GM19463 (cell line): ENCODE data around the gene MYBPH.

Source experiments
- ATAC-seq: cut with Tn5 transposase; IDR thresholded peaks from one replicate; pipeline ENCODE4 v1.9.1; 2021; ENCODE audit warnings: mild to moderate bottlenecking, moderate library complexity; ENCODE audit not compliant: unreplicated experiment

MYBPH gene

DNA sequence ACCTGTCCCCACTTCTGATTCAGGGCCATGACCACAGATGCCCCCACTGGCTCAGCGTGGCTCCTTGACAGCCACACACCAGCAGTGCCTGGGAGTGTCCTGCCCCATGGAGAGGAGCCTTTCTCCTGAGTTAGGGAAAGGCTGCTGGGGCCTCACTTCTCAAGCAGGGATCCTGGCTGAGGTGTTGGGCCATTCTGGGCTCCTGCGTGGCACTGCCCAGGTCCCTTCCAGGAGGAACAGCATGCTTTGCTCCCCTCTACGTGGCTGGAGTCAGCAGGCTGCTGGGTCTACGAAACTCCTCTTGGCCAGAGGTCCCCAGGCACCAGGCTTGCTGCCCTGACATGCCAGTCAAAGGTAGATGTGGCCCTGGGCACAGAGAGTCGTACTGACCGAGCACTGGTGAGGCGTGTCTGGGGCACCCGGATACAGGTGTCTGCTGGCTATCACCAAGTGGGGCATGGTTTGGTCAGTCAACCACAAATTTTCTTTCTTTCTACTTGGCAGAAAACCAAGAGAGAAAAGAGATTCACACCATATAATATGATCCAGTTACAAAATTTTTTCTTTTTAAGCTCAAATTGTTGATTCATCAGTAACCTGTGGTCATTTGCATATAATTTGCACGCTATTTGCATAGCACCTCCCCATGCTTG, 44.0 kb downstream of the MYBPH start:
- ATAC-seq = no peak

DNA sequence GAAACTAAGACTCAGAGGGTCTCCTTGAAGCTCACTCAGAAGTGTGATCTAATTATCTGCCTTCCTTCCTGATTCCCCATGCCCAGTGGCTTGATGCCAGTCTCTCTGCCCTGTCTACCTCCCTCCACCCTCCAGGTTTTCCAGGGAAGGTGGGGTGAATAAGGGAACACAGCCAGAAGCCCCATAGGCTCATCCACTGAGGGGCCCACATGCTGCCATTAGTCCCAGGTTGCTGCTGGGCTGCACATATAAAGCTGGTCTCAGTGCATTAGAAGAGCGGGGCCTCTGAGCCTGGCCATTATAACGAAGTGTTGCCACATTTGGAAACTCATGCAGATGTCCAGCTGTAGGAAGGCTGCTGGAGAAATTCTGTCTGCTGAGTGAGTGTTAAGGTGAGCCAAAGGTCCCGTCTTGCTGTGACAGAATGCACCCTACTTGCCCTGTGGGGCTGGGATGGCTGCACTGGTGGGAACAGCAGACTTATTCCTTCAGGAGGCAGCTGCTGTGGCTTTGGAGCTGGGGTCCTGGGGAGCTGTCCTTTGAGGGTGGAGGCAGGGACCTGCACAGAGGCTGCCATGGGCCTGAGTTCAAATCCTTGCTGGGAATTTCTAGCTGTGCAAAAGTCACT, 45.2 kb downstream of the MYBPH start:
- no peak for ATAC-seq

DNA sequence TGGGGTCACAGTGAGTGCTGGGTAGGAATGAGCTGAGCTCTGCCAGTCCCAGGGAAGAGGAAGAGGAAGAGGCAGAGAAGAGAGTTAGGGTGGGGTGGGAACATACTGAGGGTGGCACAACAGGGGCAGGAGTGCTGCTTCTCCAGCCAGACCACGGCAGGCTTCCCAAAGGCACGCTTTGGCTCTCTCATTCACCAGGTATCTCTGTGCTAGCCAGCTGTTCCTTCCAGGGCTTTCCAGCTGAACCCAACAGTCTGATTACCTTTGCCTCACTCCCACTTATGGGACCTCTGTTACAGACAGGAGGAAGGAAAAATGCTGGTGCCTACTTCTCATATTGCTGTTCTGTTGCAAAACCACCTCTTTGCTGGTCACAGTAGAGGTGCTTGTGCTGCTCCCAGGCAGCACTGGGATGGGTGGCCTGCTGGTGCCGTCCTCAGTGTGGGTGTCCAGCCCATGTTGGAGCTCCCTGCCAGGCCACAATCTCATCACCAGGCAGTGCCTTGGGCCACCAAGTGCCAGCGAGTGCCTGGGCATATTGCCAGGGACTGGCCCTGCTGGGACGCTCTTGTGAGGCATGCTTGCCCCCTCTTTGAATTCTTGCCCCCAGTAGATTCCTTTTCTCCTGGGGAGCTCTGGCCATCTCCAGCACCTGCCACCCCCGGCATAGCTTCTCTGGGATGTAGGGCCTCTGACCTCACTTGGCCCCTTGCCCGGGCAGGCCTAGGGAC, 46.0 kb downstream of the MYBPH start:
- ATAC-seq = no peak

DNA sequence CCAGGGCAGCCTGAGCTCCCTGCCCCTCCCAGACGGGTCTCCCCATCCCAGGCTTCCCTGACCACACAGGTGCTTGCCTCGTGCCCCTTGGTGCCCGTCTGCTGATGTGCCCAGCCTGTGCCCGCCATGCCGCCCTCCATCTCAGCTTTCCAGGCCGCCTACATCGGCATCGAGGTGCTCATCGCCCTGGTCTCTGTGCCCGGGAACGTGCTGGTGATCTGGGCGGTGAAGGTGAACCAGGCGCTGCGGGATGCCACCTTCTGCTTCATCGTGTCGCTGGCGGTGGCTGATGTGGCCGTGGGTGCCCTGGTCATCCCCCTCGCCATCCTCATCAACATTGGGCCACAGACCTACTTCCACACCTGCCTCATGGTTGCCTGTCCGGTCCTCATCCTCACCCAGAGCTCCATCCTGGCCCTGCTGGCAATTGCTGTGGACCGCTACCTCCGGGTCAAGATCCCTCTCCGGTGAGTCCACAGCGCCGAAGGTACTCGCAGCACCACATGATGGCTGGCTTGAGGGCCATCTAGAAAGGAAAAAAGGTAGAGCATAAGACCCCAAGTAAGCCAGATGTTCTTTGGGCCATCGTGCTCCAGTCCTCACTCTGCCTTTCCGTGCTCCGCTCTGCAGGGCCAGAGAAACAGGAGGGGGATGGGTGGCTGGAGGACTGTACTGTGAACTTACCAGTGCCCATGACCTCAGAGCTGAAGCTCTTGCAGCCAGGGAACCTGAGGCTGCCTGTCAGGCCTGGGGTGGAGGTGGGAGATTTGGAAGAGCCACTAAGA, 46.7 kb downstream of the MYBPH start:
- ATAC-seq = no peak

DNA sequence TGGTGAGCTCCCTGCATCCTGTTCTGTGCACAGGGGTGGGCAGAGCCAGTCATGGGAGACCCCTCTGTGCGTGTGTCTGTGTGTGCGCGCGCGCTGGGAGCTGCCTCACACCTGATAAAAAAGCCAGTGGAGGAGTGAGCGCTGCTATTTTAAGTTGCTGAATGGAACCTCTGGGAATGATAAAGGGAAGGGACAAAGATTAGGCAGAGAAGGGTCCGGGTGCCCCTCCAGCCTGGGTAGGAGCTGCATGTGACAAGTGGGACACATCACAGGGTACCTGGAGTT, 47.3 kb downstream of the MYBPH start:
- no peak for ATAC-seq

DNA sequence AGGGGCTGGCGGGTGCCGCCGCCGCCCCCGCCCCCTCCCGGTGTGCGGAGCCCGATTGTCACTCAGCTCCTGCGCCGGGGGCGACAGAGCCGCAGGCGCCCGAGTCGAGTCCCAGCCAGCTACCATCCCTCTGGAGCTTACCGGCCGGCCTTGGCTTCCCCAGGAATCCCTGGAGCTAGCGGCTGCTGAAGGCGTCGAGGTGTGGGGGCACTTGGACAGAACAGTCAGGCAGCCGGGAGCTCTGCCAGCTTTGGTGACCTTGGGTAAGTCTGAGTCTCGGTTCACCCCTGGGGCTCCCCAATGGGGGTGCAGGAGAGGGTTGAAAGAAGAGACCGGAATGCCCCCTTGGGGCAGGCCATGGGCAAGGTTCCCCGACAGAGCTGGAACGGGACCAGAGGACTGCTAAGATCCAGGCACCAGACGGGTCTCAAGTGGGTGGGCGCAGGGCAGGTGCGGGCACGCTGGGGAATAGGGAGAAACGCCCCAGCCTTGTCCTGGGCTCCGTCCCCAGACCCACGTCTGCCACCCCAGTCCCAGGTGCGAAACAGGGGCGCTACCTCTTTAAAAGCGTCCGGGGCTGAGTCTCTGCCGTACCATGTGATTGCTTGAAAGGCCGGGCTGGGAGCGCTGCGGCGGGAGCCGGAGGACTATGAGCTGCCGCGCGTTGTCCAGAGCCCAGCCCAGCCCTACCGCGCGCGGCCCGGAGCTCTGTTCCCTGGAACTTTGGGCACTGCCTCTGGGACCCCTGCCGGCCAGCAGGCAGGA, 47.8 kb downstream of the MYBPH start, which contains the start of gene ADORA1:
ADORA1 (plus strand) TSS at position 61 of the 765 bp plus-strand sequence. CDS start 1,116 bp downstream, outside the sequence.
- no peak for ATAC-seq

DNA sequence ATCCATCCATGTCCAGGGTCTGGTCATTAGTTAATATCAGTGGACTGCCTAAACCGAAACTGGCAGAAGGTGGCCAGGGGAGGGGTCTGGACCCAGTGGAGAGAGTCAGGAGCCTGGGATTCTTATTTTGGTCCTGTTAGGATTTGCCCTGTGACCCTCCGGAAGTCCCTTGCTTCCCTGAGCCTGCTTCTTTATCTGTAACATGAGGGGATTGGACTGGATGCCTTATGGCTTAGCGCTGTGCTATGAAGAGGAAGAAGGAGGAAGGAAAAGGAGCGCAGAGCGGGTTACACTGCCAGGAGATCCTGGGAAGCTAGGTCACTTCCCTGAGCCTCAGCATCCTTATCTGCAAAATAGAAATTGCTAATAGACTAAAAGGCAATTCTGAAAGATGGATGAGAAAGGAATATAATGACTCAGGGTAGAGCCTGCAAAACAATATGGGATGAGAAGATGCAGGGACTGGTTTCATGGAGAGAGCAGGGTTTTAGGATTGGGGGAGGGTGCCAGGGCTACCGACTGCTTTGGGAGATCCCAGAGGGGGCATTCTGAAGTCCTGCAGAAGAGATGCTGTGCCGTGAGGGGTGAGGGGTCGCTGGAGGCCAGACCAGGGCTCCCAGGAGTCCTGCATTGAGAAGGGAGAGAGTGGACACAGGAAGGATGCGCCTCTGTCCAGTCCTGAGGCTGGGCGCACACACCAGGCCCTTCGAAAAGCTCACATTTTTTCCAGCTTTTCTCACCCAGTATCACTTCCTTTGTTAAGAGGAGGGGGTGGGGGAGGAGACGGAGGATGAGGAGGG, 48.6 kb downstream of the MYBPH start:
- no peak for ATAC-seq

DNA sequence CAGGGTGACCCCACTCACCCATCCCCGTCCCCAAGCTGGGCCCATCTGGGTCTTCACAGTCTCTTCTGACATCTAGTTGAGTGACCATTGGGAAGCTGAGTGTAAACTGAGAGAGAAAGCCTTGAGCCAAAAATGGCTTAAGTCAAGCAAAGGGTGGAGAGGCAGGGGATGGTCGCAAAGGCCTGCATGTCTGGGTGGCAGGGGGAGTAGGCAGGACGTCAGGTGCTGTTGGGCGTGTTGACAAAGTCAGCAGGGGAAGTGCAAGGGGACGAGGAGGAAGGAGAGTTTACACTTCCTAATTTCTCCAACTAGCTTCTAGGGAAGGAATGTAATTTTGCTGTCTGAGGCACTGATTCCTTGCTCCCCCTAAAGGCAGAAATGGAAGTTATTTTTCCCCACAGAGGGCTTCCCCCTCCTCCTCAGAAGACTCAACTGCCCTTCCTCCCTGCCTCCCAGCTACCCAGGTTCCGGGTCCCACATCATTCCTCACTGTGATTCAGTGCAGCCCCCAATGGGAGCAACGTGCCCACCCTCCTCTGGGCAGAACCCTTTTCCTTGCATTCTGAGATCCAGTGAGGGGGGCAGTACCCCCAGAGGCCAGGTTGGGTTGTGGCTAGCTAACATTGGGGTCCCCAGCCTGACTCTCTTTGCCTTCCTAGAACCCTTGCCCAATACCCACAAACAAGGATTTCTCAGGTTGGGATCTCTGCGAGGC, 49.3 kb downstream of the MYBPH start:
- no peak for ATAC-seq

DNA sequence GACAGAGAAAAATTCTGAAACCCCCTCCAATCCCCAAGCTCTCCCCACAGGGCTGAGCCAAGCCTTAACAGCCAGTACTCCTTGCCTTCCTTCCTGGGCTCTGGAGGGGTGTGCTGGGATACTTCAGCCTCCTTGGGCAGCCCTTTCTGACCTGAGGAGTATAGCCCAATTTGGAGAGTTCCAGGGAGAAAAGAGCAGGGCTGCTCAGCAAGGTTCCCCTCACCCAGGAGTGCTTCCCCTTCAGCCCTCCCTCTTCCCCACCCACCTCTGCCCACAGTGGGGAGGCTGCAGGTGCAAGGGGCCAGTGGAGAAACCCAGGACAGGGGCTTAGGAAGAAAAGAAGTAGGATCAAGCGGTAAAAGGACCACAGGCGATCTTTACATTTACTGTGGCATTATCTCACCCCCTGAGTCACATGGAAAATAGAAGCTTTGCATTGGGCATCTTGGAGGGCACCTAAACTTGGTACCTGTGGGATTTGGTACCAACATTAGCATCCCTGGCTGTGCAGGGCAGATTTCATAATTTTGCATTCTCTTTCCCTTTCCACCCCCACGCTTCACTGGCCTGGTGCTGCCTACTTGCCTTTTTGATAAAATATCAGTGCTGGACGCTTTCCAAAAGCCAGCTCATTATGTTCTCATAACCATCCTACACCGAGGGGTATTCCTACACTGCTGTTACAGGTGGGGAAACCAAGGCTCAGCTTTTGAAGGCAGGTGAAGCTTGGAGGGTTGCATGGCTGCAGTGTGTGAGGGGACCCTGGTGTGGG, 50.9 kb downstream of the MYBPH start:
- no peak for ATAC-seq

DNA sequence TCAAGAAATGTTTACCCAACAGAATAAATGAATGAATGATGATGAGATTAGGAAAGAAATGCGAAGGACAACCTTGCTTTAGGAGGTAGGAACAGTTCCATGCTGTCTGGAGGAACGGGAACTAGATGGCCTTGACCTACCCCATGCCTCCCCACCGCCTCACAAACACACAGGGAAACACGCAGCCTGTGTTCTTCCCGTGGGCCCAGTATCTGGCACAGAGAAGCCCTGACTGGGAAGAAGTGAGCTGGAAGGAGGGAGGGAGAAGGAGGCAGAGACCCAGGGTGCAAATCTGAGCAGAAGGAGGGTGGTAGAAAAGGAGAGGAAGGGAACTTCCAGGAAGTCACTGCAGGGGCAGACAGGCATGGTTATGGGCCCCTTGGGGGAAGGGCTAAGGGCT, 51.6 kb downstream of the MYBPH start:
- no peak for ATAC-seq

DNA sequence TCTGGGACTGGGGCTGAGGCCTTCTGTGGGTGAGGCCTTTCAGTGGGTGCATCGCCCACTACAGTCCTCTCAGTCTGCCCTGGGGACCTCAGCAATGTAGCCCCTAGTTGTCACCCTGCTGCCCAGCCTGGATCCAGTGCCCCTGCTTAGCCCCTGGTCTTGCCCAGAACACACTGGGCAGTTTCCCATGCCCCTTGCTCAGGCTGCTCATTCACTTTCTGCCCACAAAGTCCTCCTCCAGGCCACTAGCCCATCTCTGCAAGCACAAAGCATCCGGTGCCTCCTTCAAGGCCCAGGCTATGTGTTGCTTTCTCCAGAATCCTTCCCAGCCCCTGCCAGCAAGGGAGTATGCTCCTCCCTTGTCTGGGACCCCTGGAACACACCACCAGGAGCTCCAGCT, 53.5 kb downstream of the MYBPH start:
- ATAC-seq = no peak

DNA sequence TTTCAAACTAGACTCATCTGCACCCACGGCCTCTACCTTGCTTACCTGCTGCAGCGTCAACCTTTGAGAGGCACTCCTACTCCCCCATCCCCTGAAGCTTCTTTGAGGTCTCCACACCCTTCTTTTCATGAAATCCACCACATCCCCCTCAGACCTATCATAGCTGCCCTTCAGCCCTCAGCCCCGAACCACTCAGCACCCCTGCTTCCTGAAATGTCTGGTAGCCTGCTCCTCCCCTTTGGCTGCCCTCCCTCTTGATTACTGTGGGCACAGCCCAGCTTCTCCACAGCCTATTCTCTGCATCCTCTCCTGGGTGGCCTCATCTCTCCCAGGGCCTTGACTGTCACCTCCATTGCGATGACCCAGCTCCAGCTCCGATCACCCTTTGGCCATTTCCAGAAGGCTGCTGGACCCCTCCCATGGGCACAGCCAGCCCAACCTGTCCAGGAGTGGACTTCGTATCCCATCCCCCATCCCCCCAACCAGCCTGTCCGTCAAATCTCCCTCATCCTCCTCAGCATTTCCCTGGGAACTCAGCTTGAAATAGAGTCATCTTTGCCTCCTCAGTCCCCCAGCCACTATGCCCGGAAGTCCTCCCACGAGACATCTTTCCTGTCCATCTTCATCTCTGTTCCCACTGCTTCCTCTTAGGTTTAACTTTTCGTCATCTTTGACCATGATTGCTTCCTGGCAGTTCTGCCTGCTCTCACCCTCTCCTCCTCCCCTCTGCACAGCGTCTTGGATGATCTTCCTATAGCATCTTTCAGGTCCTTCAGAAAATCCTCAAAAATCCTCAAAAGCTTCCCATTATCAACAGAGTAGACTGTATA, 54.2 kb downstream of the MYBPH start:
- ATAC-seq = no peak

DNA sequence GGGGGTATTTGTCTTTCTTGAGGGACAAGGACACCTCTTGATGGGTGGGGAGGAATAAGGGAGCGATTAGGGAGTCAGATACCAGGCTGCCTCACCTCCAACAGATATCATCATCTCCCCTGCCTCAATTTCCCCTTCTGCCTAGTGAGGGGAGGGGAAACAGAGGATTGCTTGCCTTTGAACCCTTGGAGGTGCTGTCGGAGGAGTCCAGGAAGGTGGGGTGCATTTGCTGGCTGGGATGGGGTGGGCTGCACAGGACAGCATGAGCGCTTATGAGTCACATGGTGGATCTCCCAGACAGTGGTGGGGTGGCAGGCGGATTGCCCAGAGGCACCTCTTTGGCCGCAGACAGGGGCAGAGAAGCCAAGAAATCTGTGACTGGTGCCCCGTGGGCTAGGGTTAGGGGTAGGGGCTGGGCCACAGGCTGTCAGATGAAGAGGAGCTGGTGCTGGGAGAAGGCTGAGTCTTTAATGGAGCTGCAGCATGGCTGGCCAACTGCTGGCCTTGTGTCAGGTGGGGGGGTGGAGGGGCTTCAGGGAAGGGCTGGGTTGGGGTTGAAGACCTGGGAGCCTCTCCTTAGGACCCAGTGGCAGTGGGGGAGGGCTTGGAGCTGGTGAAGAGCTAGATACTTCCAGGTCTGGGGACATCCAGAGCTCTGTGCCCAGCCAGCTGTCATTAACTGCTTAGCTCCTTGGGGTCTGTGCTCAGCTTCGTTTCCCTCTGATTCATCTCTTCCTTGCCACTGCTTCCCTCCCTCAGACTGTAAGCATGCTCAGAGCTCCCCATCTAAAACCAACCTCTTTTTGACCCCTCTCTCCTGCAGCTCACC, 55.1 kb downstream of the MYBPH start:
- no peak for ATAC-seq
